VCaP (cell line): Measurements from ENCODE around the gene AK4.

Experiments
- H3K27ac ChIP-seq: fragments of 450-650 bp; 2 replicates; pipeline ENCODE4 v1.5.1; 2017
- CTCF ChIP-seq: fragments of 450-650 bp; conservative IDR thresholded peaks from 2 replicates; pipeline ENCODE4 v1.5.1; 2017; ENCODE audit warnings: mild to moderate bottlenecking, moderate library complexity

Gene AK4

GRCh38 chr1:65247419-65248359, 99.7 kb downstream of the AK4 start:
- no peak for TF ChIP-seq CTCF
- no peak overlapping the region for H3K27ac ChIP-seq

GRCh38 chr1:65250826-65251225, 102.8 kb downstream of the AK4 start:
- TF ChIP-seq CTCF: no peak
- H3K27ac ChIP-seq: no peak overlapping the region

GRCh38 chr1:65253800-65254319, 105.9 kb downstream of the AK4 start:
- no peak for TF ChIP-seq CTCF
- H3K27ac ChIP-seq: peak overlapping the region; percentile 76

- peak overlapping the region; percentile 76 for H3K27ac ChIP-seq
- TF ChIP-seq CTCF: peak; percentile 37
Measured at GRCh38 chr1:65254320-65255034, 106.5 kb downstream of the AK4 start.

GRCh38 chr1:65255035-65255655, 107.1 kb downstream of the AK4 start:
- no peak for TF ChIP-seq CTCF
- H3K27ac ChIP-seq: peak overlapping the region; percentile 76

- peak overlapping the region; percentile 76 for H3K27ac ChIP-seq
- no peak for TF ChIP-seq CTCF
Measured at GRCh38 chr1:65255656-65256050, 107.7 kb downstream of the AK4 start.
